OCI-LY3 (cell line): ENCODE measurements around the gene CACTIN.

Source experiments
- CTCF ChIP-seq: fragments of 200-600, 300-600 bp; sonication (generic); IDR thresholded peaks from 2 replicates; pipeline ENCODE4 v1.5.1; 2014; ENCODE audit warnings: antibody characterized with exemption, low read length, low read depth
- EZH2phosphoT487 ChIP-seq: fragments of 200-600 bp; shearing (Covaris generic); IDR thresholded peaks from 2 replicates; pipeline ENCODE4 v1.6.1; 2018; ENCODE audit warnings: antibody characterized with exemption, mixed run types, low read depth

- TF ChIP-seq CTCF = peak; percentile 31
- no peak for TF ChIP-seq EZH2phosphoT487
Measured at GRCh38 chr19:3653865-3654513, 27.4 kb upstream of the CACTIN start.
